HG02798 (cell line): ENCODE measurements around the gene SLC25A1.

Experiments
- ATAC-seq: cut with Tn5 transposase; IDR thresholded peaks from one replicate; pipeline ENCODE4 v1.9.1; 2021; ENCODE audit warnings: mild to moderate bottlenecking; ENCODE audit not compliant: unreplicated experiment, poor library complexity

SLC25A1 gene

GRCh38 chr22:19126309-19127273 lies 51.9 kb downstream of the SLC25A1 start:
- no peak for ATAC-seq
